Omental fat pad (tissue), 4 donors: ENCODE results near the gene TIGAR. TPM values are rescaled to one million over a fixed set of nuclear protein-coding genes. Genes with fewer than 3 reads are reported as not detected.

Source experiments
- ATAC-seq: fragments of 150-250 bp; one replicate; pipeline ENCODE4 v1.9.1; 2016; ENCODE audit warnings: mild to moderate bottlenecking, moderate library complexity; ENCODE audit not compliant: low FRiP score
- DNase-seq: peaks from one replicate; pipeline ENCODE4 v3.0.0-alpha.2; 2019; ENCODE audit warnings: low spot score
- total RNA-seq, 4 donors: library from RNA; depleted of rRNA; stranded (reverse); fragments of >200 nt; gene quantifications; one replicate each; pipeline ENCODE4 v1.1.0, GENCODE V29; 2016
- TF ChIP-seq, protein P1 (sequence below), 3 donors: fragments of 450-650 bp; IDR thresholded peaks; one replicate each; pipeline ENCODE4 v1.5.1; 2016 to 2017; ENCODE audit warnings: antibody characterized with exemption in 3 of 3, mild to moderate bottlenecking in 3 of 3, moderate library complexity in 2 of 3

TIGAR gene
- total RNA-seq, 4 donors from 2014 or later: 4.2 to 13.5 (median 5.3) TPM

DNA sequence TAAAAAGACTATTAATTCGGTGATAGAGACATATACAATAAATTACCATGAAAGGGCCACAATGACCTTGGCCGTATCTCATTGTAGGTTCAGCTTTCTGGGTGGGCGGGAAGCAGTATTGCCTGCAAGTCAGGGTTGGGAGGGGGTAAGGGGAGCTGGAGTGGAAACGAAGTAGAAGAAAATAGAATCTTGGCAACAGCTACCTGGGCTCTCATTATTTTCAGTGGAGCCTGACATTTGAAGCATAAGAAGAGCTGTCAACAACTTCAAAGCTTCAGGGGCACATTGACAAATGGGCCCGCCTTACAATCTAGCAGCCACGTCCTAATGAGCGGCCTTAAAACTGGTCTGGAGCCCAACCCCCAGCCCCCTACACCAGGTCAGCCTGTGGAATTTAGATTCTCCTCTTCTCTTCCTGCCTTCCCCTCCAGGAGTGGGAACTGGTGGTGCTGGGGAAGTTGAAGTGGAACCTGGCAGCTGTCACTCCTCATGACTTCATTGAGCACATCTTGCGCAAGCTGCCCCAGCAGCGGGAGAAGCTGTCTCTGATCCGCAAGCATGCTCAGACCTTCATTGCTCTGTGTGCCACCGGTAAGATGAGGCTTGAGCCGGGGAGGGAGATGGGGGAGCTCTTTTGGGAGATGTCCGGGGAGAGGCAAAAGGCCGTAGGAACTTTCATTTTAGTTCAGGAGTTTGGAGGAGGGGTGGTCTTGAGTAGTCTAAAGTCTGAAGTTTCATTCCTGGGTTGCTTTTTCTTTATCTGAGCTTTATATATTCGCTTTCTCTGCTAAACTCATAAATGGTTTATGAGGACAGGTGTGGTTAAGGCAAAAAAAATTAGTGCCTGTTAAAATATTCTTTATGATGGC is 42.5 kb upstream of the TIGAR start:
- no peak for DNase-seq
- no peak for ATAC-seq
- TF ChIP-seq, protein P1, sequence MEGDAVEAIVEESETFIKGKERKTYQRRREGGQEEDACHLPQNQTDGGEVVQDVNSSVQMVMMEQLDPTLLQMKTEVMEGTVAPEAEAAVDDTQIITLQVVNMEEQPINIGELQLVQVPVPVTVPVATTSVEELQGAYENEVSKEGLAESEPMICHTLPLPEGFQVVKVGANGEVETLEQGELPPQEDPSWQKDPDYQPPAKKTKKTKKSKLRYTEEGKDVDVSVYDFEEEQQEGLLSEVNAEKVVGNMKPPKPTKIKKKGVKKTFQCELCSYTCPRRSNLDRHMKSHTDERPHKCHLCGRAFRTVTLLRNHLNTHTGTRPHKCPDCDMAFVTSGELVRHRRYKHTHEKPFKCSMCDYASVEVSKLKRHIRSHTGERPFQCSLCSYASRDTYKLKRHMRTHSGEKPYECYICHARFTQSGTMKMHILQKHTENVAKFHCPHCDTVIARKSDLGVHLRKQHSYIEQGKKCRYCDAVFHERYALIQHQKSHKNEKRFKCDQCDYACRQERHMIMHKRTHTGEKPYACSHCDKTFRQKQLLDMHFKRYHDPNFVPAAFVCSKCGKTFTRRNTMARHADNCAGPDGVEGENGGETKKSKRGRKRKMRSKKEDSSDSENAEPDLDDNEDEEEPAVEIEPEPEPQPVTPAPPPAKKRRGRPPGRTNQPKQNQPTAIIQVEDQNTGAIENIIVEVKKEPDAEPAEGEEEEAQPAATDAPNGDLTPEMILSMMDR (IDR thresholded peaks at IDR 0.05): no peak

DNA sequence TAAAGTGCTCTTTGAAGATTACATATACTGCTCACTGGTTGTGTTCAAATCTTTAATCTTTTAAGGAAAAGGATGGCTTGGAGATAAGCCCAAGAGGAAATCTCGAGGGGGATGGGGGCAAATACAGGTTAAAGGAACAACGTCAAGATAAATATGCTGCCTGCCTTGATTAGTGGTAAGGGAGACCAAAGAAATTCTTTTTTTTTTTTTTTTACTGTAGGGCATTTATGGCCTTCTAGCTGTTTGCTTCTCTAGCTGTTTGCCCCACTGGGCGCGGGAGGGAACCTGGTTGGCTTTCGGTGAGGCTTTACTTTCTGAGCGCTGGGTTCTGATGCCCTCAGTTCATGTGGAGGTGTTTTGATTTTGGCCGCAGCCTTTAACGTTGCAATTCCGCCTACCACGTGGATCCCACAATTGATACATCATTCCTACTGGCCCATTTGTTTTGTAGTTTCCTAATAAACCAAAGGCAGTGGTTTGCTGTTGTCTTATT is 41.8 kb upstream of the TIGAR start:
- TF ChIP-seq, protein P1 (IDR thresholded peaks at IDR 0.05): no peak
- no peak for ATAC-seq
- DNase-seq: no peak

DNA sequence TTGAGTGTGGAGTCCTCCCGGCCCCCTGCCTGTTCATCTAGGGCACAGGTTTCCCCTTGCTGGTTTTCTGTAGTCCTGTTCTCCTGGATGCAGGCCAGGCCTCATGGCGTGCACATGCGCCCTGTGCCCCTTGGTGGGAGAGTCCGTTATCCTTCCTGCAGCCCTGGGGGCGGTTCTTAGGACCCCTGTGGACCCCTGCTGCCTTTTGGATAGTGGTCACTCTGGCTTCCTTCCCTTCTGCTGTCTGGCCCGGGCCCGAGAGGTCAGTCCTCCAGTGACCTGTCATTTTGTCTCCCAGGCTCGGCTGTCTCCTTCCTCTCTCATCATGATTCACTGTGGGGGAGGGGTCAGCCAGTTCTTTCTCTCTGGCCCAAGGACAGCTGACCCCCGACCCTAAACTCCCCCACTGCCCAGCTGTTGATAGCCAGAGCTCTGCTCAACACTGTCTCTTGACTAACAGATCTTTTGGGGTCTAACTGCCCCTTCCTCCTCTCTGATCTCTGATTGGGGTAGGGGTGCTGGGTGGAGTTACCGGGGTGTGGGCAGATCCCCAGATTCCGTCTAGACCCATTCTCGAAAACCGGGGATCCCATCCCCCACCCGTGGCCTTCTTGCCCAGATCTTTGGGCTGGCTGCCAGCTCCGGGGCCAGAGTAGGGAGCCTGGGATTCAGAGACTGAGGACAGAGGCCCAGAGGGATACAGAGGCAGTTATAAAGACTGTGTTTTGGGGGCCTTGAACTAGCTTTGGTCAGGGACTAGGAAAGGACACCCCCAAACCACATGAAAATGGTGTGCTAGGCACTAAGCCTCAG is 40.5 kb upstream of the TIGAR start:
- TF ChIP-seq, protein P1 (IDR thresholded peaks at IDR 0.05): no peak
- ATAC-seq (no peak), DNase-seq (no peak)

DNA sequence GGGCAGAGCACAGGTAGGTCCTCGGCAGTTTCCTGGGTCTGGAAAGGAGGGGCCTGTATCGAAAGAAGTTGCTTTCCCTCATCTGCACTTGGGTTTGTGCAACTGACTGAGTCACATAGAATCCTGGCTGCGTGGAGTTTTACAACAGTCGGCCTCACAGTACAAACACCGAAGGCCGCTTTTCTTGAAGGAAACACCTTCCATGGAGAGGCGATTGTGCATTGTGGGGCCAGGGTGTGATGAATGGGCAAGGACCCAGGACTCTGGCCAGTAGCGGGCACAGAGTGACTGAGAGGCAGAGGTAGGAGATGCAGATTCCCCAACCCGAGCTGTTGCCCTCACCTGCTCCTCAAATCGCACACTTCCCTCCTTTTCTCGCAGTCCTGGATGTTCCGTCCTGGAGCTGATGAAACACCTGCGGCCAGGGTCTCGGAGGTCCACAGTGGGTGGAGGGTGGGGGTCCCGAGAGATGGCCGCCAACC is 39.8 kb upstream of the TIGAR start:
- no peak for DNase-seq
- no peak for ATAC-seq
- TF ChIP-seq, protein P1 (IDR thresholded peaks at IDR 0.05): no peak

DNA sequence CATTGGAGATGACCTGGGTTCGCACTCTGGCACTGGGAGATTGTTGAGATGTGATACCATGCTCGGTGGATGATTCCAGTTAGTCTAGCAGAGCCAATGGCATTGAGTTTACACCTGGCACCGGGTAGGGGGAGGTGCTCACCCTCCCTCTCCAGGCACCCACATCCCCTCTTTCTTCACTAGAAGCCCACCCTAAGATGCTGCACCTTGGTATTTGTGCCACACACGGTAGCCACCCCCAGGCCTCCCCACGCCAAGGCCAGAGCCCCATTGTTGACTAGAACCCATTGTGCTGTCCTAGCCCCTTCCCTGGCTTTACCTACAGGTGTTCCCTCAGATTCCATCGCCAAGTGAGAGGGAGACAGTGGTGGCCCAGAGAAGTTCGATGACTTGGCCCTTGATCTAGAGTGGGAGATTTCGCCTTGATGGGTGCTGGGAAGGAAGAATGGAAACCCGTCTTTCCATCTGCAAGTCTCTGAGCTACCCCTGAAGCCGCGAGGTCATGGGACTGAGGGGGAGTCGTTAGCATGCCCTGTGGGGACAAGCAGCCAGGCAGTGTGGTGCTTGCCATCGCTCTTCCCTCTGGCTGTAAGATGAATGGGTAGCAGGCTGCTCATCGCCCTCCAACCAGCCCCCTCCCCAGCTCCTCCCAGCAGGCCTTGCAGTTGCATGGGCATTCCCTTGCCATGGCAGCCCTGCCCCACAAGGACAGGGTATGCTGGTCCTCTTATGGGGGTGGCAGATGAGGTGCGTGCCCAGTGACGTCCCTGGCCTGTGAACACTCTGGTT is 38.7 kb upstream of the TIGAR start:
- no peak for DNase-seq
- ATAC-seq: no peak
- TF ChIP-seq, protein P1 (IDR thresholded peaks at IDR 0.05): no peak

DNA sequence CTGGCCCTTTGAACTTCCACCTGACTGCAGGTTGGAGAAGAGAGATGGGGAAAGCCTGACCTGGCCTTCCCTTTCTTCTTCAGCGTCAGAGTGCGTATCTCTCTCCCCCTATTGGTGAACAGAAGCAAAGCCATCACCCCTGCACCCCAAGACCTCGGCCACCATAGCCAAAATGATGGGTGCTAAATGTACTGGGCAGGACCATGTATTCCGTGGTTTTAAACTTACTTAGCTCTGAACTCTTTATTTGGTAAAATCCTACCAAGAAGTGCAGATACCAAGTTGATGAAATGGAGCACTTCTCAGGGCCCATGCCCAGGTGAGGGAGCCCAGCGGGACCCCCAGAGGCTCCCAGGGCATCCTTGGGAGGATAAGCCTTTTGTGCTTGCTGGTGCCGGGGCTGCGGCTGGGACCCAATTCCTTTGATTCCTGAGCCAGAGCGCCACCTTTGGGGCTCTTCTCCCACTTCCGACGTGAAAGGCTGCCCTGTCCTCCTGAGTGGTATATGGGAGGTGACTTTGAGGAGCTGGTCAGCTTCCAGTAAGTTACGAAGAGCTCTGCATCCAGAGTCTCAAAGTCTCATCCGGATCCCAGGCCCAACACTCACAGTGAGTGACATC is 38.0 kb upstream of the TIGAR start:
- DNase-seq (no peak), ATAC-seq (no peak)
- TF ChIP-seq, protein P1 (IDR thresholded peaks at IDR 0.05): no peak
